HG03045 (cell line): Measurements from ENCODE around the gene GRID1.

Experiments
- ATAC-seq: cut with Tn5 transposase; IDR thresholded peaks from one replicate; pipeline ENCODE4 v1.9.1; 2021; ENCODE audit warnings: mild to moderate bottlenecking, moderate library complexity; ENCODE audit not compliant: unreplicated experiment

The GRID1 gene

DNA sequence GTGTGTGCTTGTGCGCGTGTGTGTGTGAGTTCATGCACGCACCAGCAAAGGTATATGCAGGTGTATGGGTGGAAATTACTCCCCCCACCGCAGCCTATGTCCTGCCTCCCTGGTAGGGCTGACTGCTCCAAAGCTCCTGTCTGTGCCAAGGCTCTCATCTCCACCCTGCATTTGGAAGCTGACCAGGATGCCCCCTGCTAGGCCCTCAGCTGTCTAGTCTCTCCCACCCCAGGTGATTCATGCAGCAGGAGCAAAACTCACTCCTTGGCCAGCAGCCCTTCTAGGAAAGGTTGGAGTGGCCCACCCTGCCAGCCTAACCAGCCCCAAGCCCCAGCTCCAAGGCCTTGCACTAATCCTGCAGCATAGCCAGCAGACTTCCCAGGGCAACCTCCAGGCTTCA is 148.4 kb downstream of the GRID1 start:
- ATAC-seq = no peak

DNA sequence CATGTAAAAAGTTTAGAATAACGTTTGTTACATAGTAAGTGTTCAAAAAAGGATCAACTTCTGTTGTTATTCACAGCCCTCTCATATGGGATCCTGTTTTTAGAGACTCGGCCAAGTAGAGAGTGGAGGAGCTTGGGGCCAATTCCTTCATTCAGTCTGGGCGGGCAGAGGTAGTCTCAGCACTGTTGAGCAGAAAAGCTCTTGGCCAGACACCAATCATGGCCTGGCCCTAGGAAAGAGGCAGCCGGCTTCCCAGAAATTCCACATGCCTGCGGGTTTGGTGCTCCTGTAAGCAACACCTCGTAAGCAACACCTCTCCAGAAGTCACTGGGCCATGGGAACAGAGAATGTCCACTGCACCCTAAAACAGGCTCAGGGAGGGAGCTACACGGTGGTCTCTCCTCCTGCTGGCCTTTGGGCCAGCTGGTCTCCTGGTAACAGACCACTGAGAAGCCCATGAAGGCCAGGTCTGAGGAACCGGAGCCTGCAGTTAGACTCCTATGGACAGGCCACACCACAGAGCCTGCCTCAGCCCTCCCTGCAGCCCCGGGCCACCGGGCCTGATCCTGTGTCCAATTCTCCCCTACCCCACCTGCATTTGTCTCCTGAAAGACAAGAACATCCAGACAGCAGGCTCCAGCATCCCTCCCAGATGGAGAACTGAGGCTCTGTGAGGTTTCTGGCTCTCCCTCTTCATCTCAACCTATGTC is 149.1 kb downstream of the GRID1 start:
- no peak for ATAC-seq

- ATAC-seq = no peak
These were observed 149.7 kb downstream of the GRID1 start for GRCh38 chr10:86216886-86217285.

- ATAC-seq = no peak
These were observed 150.9 kb downstream of the GRID1 start for GRCh38 chr10:86215712-86216111.

- ATAC-seq = no peak
These were observed 151.5 kb downstream of the GRID1 start for GRCh38 chr10:86215046-86215445.

GRCh38 chr10:86213148-86213547 is 153.4 kb downstream of the GRID1 start:
- no peak for ATAC-seq

- no peak for ATAC-seq
These were observed 154.2 kb downstream of the GRID1 start for GRCh38 chr10:86212391-86212700.

GRCh38 chr10:86211691-86212390 is 154.8 kb downstream of the GRID1 start:
- no peak for ATAC-seq

- no peak for ATAC-seq
These were observed 156.2 kb downstream of the GRID1 start for GRCh38 chr10:86210416-86210815.

- no peak for ATAC-seq
These were observed 156.9 kb downstream of the GRID1 start for GRCh38 chr10:86209726-86210125.

- ATAC-seq = no peak
These were observed 159.4 kb downstream of the GRID1 start for GRCh38 chr10:86207226-86207625.

DNA sequence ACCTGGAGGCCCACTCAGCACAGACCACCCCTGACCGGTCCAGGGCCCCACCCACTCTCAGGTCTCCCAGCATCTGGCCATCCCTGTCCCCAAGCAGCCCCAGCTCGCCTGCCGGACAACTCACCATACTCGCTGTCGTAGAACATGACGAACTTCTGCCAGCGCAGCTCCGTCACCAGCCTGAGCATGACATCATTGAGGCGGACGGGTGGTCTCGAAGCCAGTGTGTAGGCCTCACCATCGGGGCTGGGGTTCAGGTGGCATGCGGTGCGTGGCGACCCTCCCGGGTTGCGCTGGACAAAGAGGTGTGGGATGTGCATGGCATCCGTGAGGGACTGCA is 160.4 kb downstream of the GRID1 start:
- no peak for ATAC-seq

DNA sequence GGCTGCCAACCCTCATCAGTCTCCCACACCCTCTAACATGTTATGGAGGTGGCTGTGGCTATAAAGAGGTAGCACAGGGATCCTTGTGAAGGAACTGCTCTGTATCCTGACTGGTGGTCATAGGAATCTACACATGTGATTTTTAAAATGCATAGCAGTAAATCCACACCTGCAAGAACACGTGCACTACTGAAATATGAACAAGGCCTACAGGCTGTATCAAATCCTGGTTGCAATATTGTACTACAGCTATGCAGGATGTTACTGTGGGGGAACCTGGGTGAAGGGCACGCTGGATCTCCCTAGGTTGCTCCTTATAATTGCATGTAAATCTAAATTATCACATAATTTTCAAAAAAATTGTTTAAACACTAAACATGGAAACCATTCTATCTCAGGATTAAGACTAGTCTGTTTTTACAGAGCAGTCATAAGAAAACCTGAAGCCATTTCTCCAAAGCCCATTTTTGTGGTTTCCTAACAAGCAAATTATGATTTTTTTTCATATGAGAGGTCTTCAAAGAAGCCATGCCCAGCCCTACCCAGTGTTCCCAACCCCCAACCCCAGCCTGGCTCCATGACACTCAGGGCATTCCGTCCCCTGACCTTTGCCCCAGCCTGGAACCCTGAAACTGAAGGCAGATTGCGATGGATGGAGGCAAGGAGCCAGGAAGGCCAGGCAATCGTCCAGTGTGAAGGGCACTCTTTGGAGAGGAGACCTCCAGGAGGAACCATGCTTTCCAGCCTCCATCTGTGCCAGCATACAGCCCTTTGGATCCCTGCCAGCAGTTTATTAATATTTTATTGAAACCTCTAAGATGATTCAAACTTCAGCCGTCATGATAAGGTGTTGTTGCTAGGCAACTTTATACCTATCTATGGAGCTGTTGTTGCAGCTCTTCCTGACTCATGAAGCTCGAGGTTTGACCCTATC is 161.0 kb downstream of the GRID1 start:
- no peak for ATAC-seq

- no peak for ATAC-seq
These were observed 161.9 kb downstream of the GRID1 start for GRCh38 chr10:86204421-86205305.

DNA sequence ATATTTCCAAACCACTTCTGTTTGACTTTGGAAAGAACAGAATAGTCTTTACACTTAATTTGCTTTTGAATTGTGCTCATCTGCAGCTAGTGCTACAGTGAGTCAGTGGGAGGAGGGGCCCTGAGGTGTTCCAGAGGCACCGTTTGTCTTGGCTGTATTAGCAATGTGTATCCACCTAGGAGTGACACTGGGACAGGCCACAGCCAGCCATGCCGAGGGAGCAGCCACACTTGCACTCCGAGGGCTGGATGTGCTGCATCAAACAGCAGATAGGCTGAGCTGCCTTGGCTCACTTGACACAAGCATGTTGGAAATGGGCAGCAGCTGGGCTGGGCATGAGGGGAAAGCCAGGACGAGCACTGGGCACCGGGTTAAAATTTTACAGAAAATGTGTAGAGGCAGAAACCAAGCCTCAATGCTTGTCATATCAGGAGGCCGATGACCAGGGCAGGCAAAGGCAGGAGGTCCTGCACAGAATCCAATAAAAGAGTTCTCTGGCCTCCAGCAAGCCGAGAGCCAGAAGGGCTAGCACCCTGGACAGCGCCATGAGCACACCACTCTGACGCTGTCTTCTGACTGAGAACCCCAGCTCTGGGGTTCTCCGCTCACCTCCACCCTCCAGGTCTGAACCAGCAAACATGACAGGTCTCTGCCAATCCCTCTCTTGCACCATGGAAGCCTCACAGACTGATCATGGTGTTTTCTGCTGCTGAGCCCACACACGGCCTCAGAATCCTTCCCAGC is 163.3 kb downstream of the GRID1 start:
- no peak for ATAC-seq

GRCh38 chr10:86202226-86202735 is 164.3 kb downstream of the GRID1 start:
- ATAC-seq = no peak

- ATAC-seq = no peak
These were observed 165.7 kb downstream of the GRID1 start for GRCh38 chr10:86200867-86201266.

DNA sequence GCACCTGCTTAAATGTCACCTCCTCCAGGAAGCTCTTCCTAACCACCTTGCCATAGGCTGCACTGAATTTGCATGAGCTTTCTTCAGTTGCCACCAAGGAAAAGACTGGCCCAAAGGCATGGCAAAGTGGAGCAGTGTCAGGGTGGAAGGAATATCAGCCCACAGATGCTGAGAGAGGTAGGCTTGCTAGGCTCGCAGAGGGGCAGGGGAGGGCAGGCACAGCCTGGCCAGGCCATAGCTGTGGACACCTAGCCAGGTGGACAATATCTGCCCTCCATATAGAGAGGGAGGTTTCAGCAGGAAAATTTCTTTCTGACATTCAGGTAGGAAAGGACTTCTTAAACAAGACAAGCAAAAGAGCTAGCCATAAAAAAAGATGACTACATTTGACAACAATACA is 166.3 kb downstream of the GRID1 start:
- ATAC-seq = no peak

DNA sequence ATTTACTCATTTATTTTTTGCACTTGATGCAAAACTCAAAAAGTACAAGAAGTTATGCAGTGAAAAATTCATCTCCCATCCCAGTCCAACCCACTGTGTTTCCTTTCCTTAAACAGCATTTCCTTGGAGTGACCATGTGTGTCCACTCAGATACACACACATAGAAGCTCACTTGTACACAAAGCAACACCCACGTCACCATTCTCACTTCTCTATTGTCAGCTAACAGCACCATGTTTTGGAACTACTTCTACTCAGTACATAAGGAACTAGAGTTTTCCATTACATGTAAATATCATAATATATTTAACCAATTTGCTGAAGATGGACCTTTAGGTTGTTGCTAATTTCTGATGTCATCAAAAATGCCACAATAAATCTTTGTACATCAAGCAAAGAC is 167.6 kb downstream of the GRID1 start:
- ATAC-seq = no peak

DNA sequence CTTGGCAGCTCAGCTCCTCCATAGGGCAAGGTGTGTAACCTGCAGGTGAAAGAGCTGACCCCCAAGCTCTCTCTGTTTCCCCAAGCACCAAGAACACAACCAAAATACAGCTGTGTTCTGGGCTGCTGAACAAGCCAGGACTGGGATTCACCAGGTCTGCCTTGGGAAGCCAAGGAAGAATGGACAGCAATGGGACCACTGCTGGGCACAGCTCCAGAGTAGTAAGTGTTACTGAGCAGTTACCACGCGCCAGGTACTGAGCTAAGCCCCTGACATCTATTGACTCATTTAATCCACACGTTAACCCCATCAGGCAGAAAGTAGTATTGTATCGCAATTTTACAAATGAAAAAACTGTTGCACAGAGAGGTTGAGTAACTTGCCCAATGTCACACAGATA is 168.3 kb downstream of the GRID1 start:
- no peak for ATAC-seq
